Stomach (tissue), 9 donors: ENCODE results near the gene TPCN1. TPM values are rescaled to one million over a fixed set of nuclear protein-coding genes. Genes with fewer than 3 reads are reported as not detected.
A peak's percentile ranks its signal among the peaks of the same experiment; 100 is the strongest.
"Not testable (repeated sequence)": the region's sequence is repeated elsewhere in the genome, so short reads cannot be mapped to it uniquely, and the experiment has no call there.

ENCODE experiments used
- DNase-seq, 2 donors: peaks; one replicate each; pipeline versions ENCODE4 v3.0.0 to v3.0.0-alpha.2; 2013 to 2019
- H3K27ac ChIP-seq, 5 donors: fragments of 200-600 bp in 4 of 5; sonication (generic) in 4 of 5; one replicate each; pipeline ENCODE4 v1.5.1; 2013 to 2019; ENCODE audit warnings: mild to moderate bottlenecking in 1 of 5, moderate library complexity in 1 of 5
- H3K27me3 ChIP-seq, 3 donors: fragments of 200-600 bp; sonication (generic); one replicate each; pipeline ENCODE4 v1.5.1; 2017 to 2019; ENCODE audit warnings: mixed run types in 1 of 3
- H3K36me3 ChIP-seq, 4 donors: fragments of 200-600 bp; sonication (generic); 1 replicate in 3 of 4; 2 replicates in 1 of 4; pipeline ENCODE4 v1.5.1; 2016 to 2019
- H3K4me1 ChIP-seq, 4 donors: fragments of 200-600 bp; sonication (generic); one replicate each; pipeline ENCODE4 v1.5.1; 2016 to 2019
- H3K4me3 ChIP-seq, 4 donors: fragments of 200-600 bp; sonication (generic) in 3 of 4; one replicate each; pipeline ENCODE4 v1.5.1; 2016 to 2019; ENCODE audit warnings: mild to moderate bottlenecking in 1 of 4
- H3K9me3 ChIP-seq, 4 donors: fragments of 200-600 bp; sonication (generic); one replicate each; pipeline ENCODE4 v1.5.1; 2016 to 2019
- EP300 ChIP-seq: sonication (generic); formaldehyde crosslinking; IDR thresholded peaks from one replicate; pipeline ENCODE4 v1.6.1; 2017; ENCODE audit warnings: antibody characterized with exemption
- POLR2A ChIP-seq, 4 donors: fragments of 450-650 bp; IDR thresholded peaks; one replicate each; pipeline ENCODE4 v1.6.1; 2016; ENCODE audit warnings: antibody characterized with exemption in 4 of 4, control low read depth in 2 of 4, mild to moderate bottlenecking in 1 of 4, moderate library complexity in 1 of 4
- POLR2AphosphoS5 ChIP-seq, 3 donors: sonication (generic); formaldehyde crosslinking; IDR thresholded peaks; one replicate each; pipeline ENCODE4 v1.6.1; 2016; ENCODE audit warnings: antibody characterized with exemption in 3 of 3
- WGBS, 5 donors: extraction: QIAGEN DNeasy Blood & Tissue Kit in 3 of 5; methylation state at CpG; one replicate each; pipeline versions ENCODE4 v1.1.5 to v1.1.7; 2013 to 2018; 5-methylcytosine and 5-hydroxymethylcytosine counted together
- intact Hi-C: fragments of 100-400 bp; cut with DNase I; formaldehyde crosslinking; loops from one replicate; pipeline ENCODE4 v1.15.1; 2023; ENCODE audit warnings: low total_unique reads
- polyA plus RNA-seq, 3 donors: library from polyadenylated mRNA; stranded (reverse); fragments of 200-250 nt; gene quantifications; one replicate each; pipeline ENCODE4 v1.2.3, GENCODE V29; 2013
- total RNA-seq, 5 donors: library from RNA; depleted of rRNA; stranded (reverse); fragments of >200 nt; gene quantifications; one replicate each; pipeline versions ENCODE4 v1.1.0 to v1.2.3, GENCODE V29; 2014 to 2016
- TF ChIP-seq, protein P1 (sequence below), 7 experiments: fragments of 450-650 bp in 4 of 7; fragments of 200-600 bp in 3 of 7; sonication (generic) in 3 of 7; IDR thresholded peaks; one replicate each; pipeline ENCODE4 v1.5.1; 2016 to 2019; ENCODE audit warnings: antibody characterized with exemption in 7 of 7, control low read depth in 2 of 7, mild to moderate bottlenecking in 1 of 7
- donor health status: healthy with polysubstance abuse.
- donor health status: Bipolar disorder and iron deficiency.
- donor health status: healthy.

TPCN1 gene
- total and polyA plus RNA-seq, 8 donors, result 5.8 to 78.2 (median 30.2) TPM

GRCh38 chr12:113202300-113203075, 18.8 kb upstream of the TPCN1 start:
- H3K4me3 ChIP-seq, result no peak overlapping the region
- DNase-seq, result no peak
- 76 to 86% (median 81%) methylated on average over 4 of the region's 4 CpGs for WGBS, 5 donors
- no peaks in the 10 kb centered on the region for H3K27me3 ChIP-seq
- H3K4me1 ChIP-seq, result peaks cover 0 to 14% (median 0%) of the 10 kb centered on the region in 4 donors
- H3K27ac ChIP-seq, result no peak overlapping the region
- no peaks in the 10 kb centered on the region for H3K36me3 ChIP-seq
- no peaks in the 10 kb centered on the region for H3K9me3 ChIP-seq
- intact Hi-C loops, result no loop called here
- TF ChIP-seq POLR2A (IDR thresholded peaks at IDR 0.05), result no peak
- no peak for TF ChIP-seq EP300

DNA sequence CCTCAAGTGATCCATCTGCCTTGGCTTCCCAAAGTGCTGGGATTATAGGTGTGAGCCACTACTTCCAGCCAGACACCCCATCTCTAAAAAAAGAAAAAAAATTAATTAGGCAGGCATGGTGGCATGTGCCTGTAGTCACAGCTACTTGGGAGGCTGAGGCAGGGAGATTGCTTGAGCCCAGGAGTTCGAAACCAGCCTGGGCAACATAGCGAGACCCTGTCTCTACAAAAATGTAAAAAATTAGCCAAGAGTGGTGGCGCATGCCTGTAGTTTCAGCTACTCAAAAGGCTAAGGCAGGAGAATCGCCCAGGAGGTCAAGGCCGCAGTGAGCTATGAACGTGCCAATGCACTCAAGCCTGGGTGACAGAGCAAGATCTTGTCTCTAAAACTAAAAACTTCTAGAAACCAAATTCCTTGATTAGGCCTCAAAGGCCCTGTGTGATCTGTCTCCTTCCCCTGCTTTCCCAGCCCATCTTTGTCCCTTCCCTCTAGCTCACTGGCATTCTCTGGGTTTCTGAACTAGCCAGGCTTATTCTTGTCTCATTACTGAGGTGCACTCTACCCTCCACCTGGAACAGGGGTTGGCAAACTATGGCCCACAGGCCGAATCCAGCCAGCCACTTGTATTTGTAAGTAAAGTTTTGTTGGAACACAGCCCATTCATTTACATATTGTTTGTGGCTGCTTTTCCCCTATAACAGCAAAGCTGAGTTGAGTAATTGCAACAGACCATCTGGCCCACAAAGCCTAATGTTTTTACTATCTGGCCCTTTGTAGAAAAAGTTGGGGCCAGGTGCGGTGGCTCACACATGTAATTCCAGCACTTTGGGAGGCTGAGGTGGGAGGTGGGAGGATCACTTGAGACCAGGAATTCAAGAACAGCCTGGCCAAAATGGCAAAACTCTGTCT, 17.2 kb upstream of the TPCN1 start:
- Histone ChIP-seq H3K9me3 (no peaks in the 10 kb centered on the region), H3K4me3 (no peak overlapping the region), H3K36me3 (no peaks in the 10 kb centered on the region), H3K4me1 (peaks cover 0 to 31% (median 3%) of the 10 kb centered on the region in 4 donors), H3K27ac (no peak overlapping the region), H3K27me3 (no peaks in the 10 kb centered on the region)
- DNase-seq, result no peak
- no peak for TF ChIP-seq POLR2AphosphoS5 (IDR thresholded peaks at IDR 0.05)
- TF ChIP-seq, protein P1, sequence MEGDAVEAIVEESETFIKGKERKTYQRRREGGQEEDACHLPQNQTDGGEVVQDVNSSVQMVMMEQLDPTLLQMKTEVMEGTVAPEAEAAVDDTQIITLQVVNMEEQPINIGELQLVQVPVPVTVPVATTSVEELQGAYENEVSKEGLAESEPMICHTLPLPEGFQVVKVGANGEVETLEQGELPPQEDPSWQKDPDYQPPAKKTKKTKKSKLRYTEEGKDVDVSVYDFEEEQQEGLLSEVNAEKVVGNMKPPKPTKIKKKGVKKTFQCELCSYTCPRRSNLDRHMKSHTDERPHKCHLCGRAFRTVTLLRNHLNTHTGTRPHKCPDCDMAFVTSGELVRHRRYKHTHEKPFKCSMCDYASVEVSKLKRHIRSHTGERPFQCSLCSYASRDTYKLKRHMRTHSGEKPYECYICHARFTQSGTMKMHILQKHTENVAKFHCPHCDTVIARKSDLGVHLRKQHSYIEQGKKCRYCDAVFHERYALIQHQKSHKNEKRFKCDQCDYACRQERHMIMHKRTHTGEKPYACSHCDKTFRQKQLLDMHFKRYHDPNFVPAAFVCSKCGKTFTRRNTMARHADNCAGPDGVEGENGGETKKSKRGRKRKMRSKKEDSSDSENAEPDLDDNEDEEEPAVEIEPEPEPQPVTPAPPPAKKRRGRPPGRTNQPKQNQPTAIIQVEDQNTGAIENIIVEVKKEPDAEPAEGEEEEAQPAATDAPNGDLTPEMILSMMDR (IDR thresholded peaks at IDR 0.05), result no peak
- intact Hi-C loops, result no loop called here
- WGBS, 5 donors, result 88 to 91% (median 90%) methylated on average over 8 of the region's 8 CpGs

DNA sequence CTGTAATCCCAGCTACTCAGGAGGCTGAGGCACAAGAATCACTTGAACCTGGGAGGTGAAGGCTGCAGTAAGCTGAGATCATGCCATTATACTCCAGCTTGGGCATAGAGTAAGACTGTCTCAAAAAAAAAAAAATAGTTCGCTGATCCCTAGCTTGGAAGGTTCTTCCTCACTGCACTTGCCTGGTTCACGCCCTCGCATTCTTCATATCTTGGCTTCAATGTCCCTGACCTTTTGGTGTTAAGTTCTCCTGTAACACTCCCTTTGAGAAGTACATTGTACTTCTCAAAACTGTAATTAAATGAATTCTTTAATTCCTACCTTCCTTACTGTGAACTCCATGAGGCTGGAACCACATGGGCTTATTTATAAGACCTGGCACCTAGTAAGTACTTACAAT, 16.5 kb upstream of the TPCN1 start:
- Histone ChIP-seq H3K27ac (no peak overlapping the region), H3K36me3 (no peaks in the 10 kb centered on the region), H3K4me1 (peaks cover 0 to 38% (median 5%) of the 10 kb centered on the region in 4 donors), H3K4me3 (no peak overlapping the region), H3K27me3 (no peaks in the 10 kb centered on the region), H3K9me3 (no peaks in the 10 kb centered on the region)
- DNase-seq, result no peak
- WGBS, 5 donors, result 74 to 93% (median 90%) methylated on average over 3 of the region's 3 CpGs
- no peak for TF ChIP-seq POLR2AphosphoS5 (IDR thresholded peaks at IDR 0.05)
- TF ChIP-seq, protein P1 (IDR thresholded peaks at IDR 0.05), result no peak
- TF ChIP-seq POLR2A (IDR thresholded peaks at IDR 0.05), result no peak
- TF ChIP-seq EP300, result no peak
- intact Hi-C loops, result no loop called here

GRCh38 chr12:113206802-113207201, 14.5 kb upstream of the TPCN1 start:
- H3K4me3 ChIP-seq, H3K36me3 ChIP-seq, H3K27me3 ChIP-seq, intact Hi-C loops, H3K27ac ChIP-seq, H3K9me3 ChIP-seq, DNase-seq: not testable (repeated sequence)
- H3K4me1 ChIP-seq, result peaks cover 0 to 41% (median 5%) of the 10 kb centered on the region in 4 donors
- 93 to 100% (median 97%) methylated on average over 5 of the region's 5 CpGs for WGBS, 5 donors

GRCh38 chr12:113207613-113208040, 13.6 kb upstream of the TPCN1 start:
- no peaks in the 10 kb centered on the region for H3K36me3 ChIP-seq
- no peak for DNase-seq
- WGBS, 5 donors, result 56 to 74% (median 70%) methylated on average over 6 of the region's 6 CpGs
- no peaks in the 10 kb centered on the region for H3K27me3 ChIP-seq
- H3K4me1 ChIP-seq, result peaks cover 0 to 41% (median 5%) of the 10 kb centered on the region in 4 donors
- no peaks in the 10 kb centered on the region for H3K9me3 ChIP-seq
- intact Hi-C loops, result no loop called here
- no peak overlapping the region for H3K4me3 ChIP-seq
- TF ChIP-seq, protein P1 (IDR thresholded peaks at IDR 0.05), result no peak
- no peak for TF ChIP-seq POLR2AphosphoS5 (IDR thresholded peaks at IDR 0.05)
- no peak for TF ChIP-seq EP300
- no peak for TF ChIP-seq POLR2A (IDR thresholded peaks at IDR 0.05)
- peak overlapping the region in 2 of 5 donors; percentile 51 to 61 for H3K27ac ChIP-seq
